CD8-positive, alpha-beta memory T cell (primary cell): ENCODE results near the gene KSR1. TPM values are rescaled to one million over a fixed set of nuclear protein-coding genes. Genes with fewer than 3 reads are reported as not detected.
"Not testable (repeated sequence)": the region's sequence is repeated elsewhere in the genome, so short reads cannot be mapped to it uniquely, and the experiment has no call there.

Experiments used
- CTCF ChIA-PET: fragments of 350-600 bp; sonication (Branson Sonifier 250); formaldehyde crosslinking; loops from one replicate; lab custom pipeline; 2021; ENCODE audit warnings: antibody characterized with exemption; lab: Charles Lee
- POLR2A ChIA-PET: fragments of 350-600 bp; sonication (Branson Sonifier 250); formaldehyde crosslinking; loops from one replicate; lab custom pipeline; 2021; ENCODE audit warnings: antibody characterized with exemption; lab: Charles Lee
- DNase-seq, 5 donors: peaks; one replicate each; pipeline versions ENCODE4 v3.0.0 to v3.0.0-alpha.2; 2020 to 2022; ENCODE audit warnings: mixed read lengths in 1 of 5
- H3K27ac ChIP-seq: one replicate; pipeline ENCODE4 v1.7.0; 2013; ENCODE audit warnings: low read depth, mild to moderate bottlenecking, low read length, moderate library complexity
- H3K27me3 ChIP-seq: 2 replicates; pipeline ENCODE4 v1.7.0; 2013; ENCODE audit warnings: low read length, mild to moderate bottlenecking; ENCODE audit not compliant: insufficient read depth, poor library complexity, severe bottlenecking
- H3K36me3 ChIP-seq: 2 replicates; pipeline ENCODE4 v1.7.0; 2013; ENCODE audit warnings: mild to moderate bottlenecking, low read length, moderate library complexity; ENCODE audit not compliant: insufficient read depth
- H3K4me1 ChIP-seq: 2 replicates; pipeline ENCODE4 v1.7.0; 2013; ENCODE audit warnings: mild to moderate bottlenecking, low read length, moderate library complexity; ENCODE audit not compliant: insufficient read depth
- H3K4me3 ChIP-seq: 2 replicates; pipeline ENCODE4 v1.7.0; 2013; ENCODE audit warnings: mild to moderate bottlenecking, low read length
- H3K9me3 ChIP-seq: 2 replicates; pipeline ENCODE4 v1.7.0; 2013; ENCODE audit warnings: mild to moderate bottlenecking, low read length
- H3K27ac Mint-ChIP-seq, 8 donors: one replicate each; pipeline ENCODE4 v1.8.0; 2020 to 2021; ENCODE audit warnings: mixed read lengths in 8 of 8, mild to moderate bottlenecking in 6 of 8, inconsistent platforms in 3 of 8, moderate library complexity in 3 of 8
- H3K27me3 Mint-ChIP-seq, 2 donors: one replicate each; pipeline ENCODE4 v1.8.0; 2020 to 2021; ENCODE audit warnings: mixed read lengths in 2 of 2, mild to moderate bottlenecking in 1 of 2, moderate library complexity in 1 of 2
- H3K36me3 Mint-ChIP-seq, 3 donors: one replicate each; pipeline ENCODE4 v1.8.0; 2020 to 2021; ENCODE audit warnings: mixed read lengths in 3 of 3, inconsistent platforms in 1 of 3, mild to moderate bottlenecking in 1 of 3
- H3K4me1 Mint-ChIP-seq, 3 donors: one replicate each; pipeline ENCODE4 v1.8.0; 2020 to 2021; ENCODE audit warnings: mixed read lengths in 3 of 3, inconsistent platforms in 1 of 3, mild to moderate bottlenecking in 1 of 3
- H3K4me3 Mint-ChIP-seq, 7 donors: one replicate each; pipeline ENCODE4 v1.8.0; 2020 to 2021; ENCODE audit warnings: mixed read lengths in 7 of 7, mild to moderate bottlenecking in 6 of 7, moderate library complexity in 4 of 7, inconsistent platforms in 2 of 7
- H3K9me3 Mint-ChIP-seq, 5 donors: one replicate each; pipeline ENCODE4 v1.8.0; 2020 to 2022; ENCODE audit warnings: mixed read lengths in 5 of 5, mild to moderate bottlenecking in 3 of 5, moderate library complexity in 2 of 5, inconsistent platforms in 1 of 5
- polyA plus RNA-seq: library from polyadenylated mRNA; unstranded; fragments of 300-500 nt; fragmentation: Illumina TruSeq; gene quantifications from one replicate; pipeline ENCODE4 v1.2.3, GENCODE V29; 2021
- total RNA-seq, 2 experiments: library from RNA; stranded (reverse); gene quantifications; one replicate each; pipeline ENCODE4 v1.2.3, GENCODE V29; 2021

KSR1 gene
- total and polyA plus RNA-seq, 3 experiments from 2014 or later = 2.9 to 26.9 (median 26.3) TPM

DNA sequence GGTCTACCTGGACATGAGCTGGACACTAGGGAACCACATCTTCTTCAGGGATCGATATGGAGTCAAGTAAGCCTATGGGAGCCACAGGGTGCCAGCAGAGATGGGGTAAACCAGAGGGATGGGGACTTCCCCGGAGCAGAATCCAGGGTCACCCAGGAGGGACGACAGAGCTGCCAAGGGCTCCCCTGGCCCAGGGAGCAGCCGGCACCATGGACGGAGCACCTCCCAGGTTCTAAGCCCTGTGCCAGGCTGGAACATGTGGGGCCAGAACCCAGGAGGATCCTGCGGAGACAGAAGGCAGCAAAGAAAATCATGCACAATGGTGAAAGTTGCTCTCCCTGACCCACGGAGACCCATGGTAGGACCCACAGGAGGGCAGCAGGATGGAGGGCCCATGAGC, 33.6 kb upstream of the KSR1 start:
- Mint-ChIP-seq H3K36me3 (no peaks in the 10 kb centered on the region), H3K4me3 (no peak overlapping the region), H3K9me3 (no peaks in the 10 kb centered on the region), H3K27me3 (no peaks in the 10 kb centered on the region), H3K4me1 (no peaks in the 10 kb centered on the region), H3K27ac (no peak overlapping the region)
- ChIA-PET CTCF (no interaction called here), POLR2A (no interaction called here)
- Histone ChIP-seq H3K27ac (no peak overlapping the region), H3K27me3 (no peaks in the 10 kb centered on the region), H3K4me3 (no peak overlapping the region), H3K9me3 (no peaks in the 10 kb centered on the region), H3K36me3 (no peaks in the 10 kb centered on the region), H3K4me1 (no peaks in the 10 kb centered on the region)
- no peak for DNase-seq

DNA sequence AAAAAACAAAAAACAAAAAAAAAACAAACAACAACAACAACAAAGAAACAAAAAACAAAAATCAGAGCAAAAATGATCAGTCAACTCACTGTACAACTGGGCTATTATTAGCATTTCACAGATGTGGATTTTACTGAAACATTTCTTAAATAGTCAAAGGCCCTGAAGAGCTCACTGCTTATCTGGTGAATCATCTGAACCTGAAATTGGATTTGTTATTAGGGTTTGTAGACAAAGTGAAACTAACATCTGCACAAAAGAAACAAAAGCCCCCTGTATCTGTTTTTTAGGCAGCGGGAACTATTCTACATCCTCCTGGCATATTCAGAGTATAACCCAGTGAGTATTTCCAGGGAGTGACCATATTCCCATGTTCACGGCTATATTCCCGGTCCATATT, 32.6 kb upstream of the KSR1 start:
- no peaks in the 10 kb centered on the region for H3K27me3 ChIP-seq
- H3K4me3 ChIP-seq = no peak overlapping the region
- POLR2A ChIA-PET = interaction anchor here (0.7 kb wide), 1 partner anchor 61 kb away, joined by 4 read pairs; no protein-coding TSS in a partner anchor
- DNase-seq = no peak
- Mint-ChIP-seq H3K4me1 (no peaks in the 10 kb centered on the region), H3K4me3 (no peak overlapping the region), H3K36me3 (no peaks in the 10 kb centered on the region), H3K9me3 (peaks cover 0 to 2% (median 0%) of the 10 kb centered on the region in 5 donors), H3K27me3 (no peaks in the 10 kb centered on the region), H3K27ac (peak overlapping the region in 1 of 8 donors; percentile 38)
- no peaks in the 10 kb centered on the region for H3K4me1 ChIP-seq
- CTCF ChIA-PET = no interaction called here
- H3K36me3 ChIP-seq = no peaks in the 10 kb centered on the region
- no peak overlapping the region for H3K27ac ChIP-seq
- H3K9me3 ChIP-seq = no peaks in the 10 kb centered on the region

DNA sequence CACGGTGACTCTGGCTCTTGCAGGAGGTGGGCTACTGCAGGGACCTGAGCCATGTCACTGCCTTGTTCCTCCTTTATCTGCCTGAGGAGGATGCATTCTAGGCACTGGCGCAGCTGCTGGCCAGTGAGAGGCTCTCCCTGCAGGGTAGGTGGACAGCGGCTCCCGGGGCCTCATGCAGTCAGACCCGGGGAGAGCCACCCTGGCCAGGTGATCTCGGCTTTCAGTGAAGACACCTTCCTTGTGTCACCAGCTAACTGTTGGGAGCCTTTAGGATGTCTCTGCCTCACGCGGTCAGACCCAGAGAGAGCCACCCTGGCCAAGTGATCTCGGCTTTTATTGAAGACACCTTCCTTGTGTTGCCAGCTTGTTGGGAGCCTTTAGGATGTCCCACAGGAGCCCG, 31.7 kb upstream of the KSR1 start:
- Mint-ChIP-seq H3K9me3 (peaks cover 0 to 2% (median 0%) of the 10 kb centered on the region in 5 donors), H3K27me3 (peaks cover 0 to 3% of the 10 kb centered on the region in 2 donors), H3K36me3 (no peaks in the 10 kb centered on the region), H3K27ac (no peak overlapping the region), H3K4me1 (no peaks in the 10 kb centered on the region), H3K4me3 (no peak overlapping the region)
- DNase-seq = no peak
- ChIA-PET CTCF (no interaction called here), POLR2A (no interaction called here)
- no peaks in the 10 kb centered on the region for H3K27me3 ChIP-seq
- H3K4me3 ChIP-seq = no peak overlapping the region
- no peaks in the 10 kb centered on the region for H3K4me1 ChIP-seq
- H3K9me3 ChIP-seq = no peaks in the 10 kb centered on the region
- H3K36me3 ChIP-seq = no peaks in the 10 kb centered on the region
- H3K27ac ChIP-seq = no peak overlapping the region

DNA sequence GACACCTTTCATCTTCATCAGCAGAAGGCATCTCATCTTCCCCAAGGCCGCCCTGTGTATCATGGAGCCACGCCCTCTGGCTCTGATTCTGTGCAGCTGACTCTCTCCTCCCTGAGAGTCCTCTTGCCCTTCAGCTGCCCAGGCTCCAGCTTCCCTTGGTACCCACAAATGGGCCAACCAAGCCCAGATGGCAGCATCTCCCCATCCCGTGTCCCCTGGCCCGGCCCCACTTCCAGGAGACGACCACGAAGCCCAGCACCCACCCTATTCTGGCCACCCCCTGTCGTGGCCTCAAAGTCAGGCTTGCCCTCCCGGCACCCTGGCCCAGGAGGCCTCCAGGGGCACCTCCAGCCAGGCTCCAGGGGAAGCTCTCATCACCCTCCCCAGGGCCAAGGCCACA, 31.3 kb upstream of the KSR1 start:
- Histone ChIP-seq H3K9me3 (no peaks in the 10 kb centered on the region), H3K27me3 (no peaks in the 10 kb centered on the region), H3K4me1 (no peaks in the 10 kb centered on the region), H3K36me3 (no peaks in the 10 kb centered on the region), H3K4me3 (no peak overlapping the region), H3K27ac (no peak overlapping the region)
- ChIA-PET CTCF (no interaction called here), POLR2A (no interaction called here)
- Mint-ChIP-seq H3K4me3 (no peak overlapping the region), H3K9me3 (peaks cover 0 to 2% (median 0%) of the 10 kb centered on the region in 5 donors), H3K27ac (no peak overlapping the region), H3K4me1 (no peaks in the 10 kb centered on the region), H3K36me3 (no peaks in the 10 kb centered on the region), H3K27me3 (peaks cover 0 to 3% of the 10 kb centered on the region in 2 donors)
- no peak for DNase-seq

DNA sequence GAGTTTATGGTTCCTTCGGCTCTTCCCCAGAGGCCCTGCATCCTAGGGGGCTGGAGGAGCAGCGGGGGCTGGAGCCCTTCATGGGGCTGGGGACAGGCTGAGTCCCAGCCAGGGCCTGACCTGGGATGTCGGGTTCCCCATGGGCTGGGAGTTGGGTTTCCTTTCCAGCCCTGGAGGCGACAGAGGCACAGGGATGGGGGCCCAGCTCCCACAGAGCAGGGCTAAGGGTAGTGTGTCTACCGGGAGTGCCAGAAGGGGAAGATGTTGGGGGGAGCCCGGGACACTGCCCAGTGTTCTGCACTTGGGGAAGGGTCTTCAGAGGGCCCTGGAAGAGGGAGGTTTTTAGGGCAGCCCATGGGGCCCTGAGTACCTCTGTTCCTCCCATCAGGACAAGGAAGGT, 30.7 kb upstream of the KSR1 start:
- DNase-seq, H3K36me3 ChIP-seq, H3K27me3 Mint-ChIP-seq, H3K27ac ChIP-seq, H3K27me3 ChIP-seq, POLR2A ChIA-PET, H3K9me3 Mint-ChIP-seq, H3K4me1 Mint-ChIP-seq, H3K36me3 Mint-ChIP-seq, H3K9me3 ChIP-seq, H3K4me3 Mint-ChIP-seq, H3K4me1 ChIP-seq, CTCF ChIA-PET, H3K4me3 ChIP-seq, H3K27ac Mint-ChIP-seq: not testable (repeated sequence)

DNA sequence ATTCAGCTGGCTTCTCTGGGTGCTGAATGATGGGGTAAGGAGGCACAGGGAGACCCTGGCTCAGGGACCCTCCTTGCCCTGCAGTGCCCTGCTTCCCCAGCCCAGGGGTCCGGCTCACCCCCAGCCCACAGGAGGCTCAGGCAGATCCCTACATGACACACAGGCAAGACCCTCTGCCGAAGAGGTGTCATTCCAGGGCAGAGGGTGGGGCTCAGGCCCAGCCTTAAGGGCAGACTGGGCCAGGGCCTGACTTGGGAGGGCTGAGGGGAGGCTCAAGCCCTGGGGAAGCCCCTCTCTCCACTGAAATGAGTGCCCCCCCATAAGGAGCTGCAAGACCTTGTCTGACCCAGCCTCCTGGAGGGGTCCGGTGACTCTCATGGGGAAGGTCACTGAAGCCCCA, 30.3 kb upstream of the KSR1 start:
- CTCF ChIA-PET = no interaction called here
- DNase-seq = no peak
- Mint-ChIP-seq H3K27ac (no peak overlapping the region), H3K4me3 (no peak overlapping the region), H3K36me3 (no peaks in the 10 kb centered on the region), H3K27me3 (peaks cover 0 to 3% of the 10 kb centered on the region in 2 donors), H3K9me3 (peaks cover 0 to 2% (median 0%) of the 10 kb centered on the region in 5 donors), H3K4me1 (no peaks in the 10 kb centered on the region)
- H3K9me3 ChIP-seq = no peaks in the 10 kb centered on the region
- no peak overlapping the region for H3K27ac ChIP-seq
- no peaks in the 10 kb centered on the region for H3K4me1 ChIP-seq
- H3K27me3 ChIP-seq = no peaks in the 10 kb centered on the region
- H3K4me3 ChIP-seq = no peak overlapping the region
- H3K36me3 ChIP-seq = no peaks in the 10 kb centered on the region
- POLR2A ChIA-PET = no interaction called here

DNA sequence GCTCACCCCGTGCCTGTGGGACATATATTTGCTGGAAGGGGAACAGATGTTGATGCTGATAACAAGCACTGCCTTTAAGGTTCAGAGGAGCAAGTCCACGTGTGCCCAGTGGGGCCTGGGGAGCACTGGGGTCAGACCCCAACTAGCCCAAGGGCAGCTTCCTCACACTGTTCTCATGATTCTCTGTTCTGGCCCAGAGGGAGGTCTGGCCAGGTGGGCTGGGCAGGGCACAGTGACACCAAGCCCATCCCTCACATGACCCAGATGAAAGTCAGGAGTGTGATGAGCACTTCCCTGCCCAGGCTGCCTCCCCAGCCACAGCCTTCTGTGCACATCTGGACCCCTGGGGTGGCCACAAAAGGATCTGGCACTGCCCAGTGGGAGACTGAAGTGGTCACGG, 29.8 kb upstream of the KSR1 start:
- H3K27me3 ChIP-seq, DNase-seq, H3K36me3 Mint-ChIP-seq, H3K4me1 ChIP-seq, H3K27ac ChIP-seq, H3K4me3 Mint-ChIP-seq, POLR2A ChIA-PET, H3K36me3 ChIP-seq, H3K27me3 Mint-ChIP-seq, H3K9me3 ChIP-seq, H3K4me1 Mint-ChIP-seq, H3K9me3 Mint-ChIP-seq, H3K4me3 ChIP-seq, H3K27ac Mint-ChIP-seq: not testable (repeated sequence)
- CTCF ChIA-PET = interaction anchor here (0.6 kb wide), 1 partner anchor 20 kb away, joined by 3 read pairs; no protein-coding TSS in a partner anchor

DNA sequence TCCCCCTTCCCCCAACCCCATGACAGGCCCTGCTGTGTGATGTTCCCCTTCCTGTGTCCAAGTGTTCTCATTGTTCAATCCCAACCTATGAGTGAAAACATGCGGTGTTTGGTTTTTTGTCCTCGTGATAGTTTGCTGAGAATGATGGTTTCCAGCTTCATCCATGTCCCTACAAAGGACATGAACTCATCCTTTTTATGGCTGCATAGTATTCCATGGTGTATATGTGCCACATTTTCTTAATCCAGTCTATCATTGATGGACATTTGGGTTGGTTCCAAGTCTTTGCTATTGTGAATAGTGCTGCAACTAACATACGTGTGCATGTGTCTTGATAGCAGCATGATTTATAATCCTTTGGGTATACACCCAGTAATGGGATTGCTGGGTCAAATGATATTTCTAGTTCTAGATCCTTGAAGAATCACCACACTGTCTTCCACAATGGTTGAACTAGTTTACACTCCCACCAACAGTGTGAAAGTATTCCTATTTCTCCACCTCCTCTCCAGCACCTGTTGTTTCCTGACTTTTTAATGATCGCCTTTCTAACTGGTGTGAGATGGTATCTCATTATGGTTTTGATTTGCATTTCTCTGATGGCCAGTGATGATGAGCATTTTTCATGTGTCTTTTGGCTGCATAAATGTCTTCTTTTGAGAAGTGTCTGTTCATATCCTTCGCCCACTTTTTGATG, 28.9 kb upstream of the KSR1 start:
- H3K36me3 ChIP-seq, H3K4me3 Mint-ChIP-seq, POLR2A ChIA-PET, DNase-seq, H3K27me3 Mint-ChIP-seq, H3K27me3 ChIP-seq, CTCF ChIA-PET, H3K27ac Mint-ChIP-seq, H3K4me3 ChIP-seq, H3K4me1 ChIP-seq, H3K9me3 ChIP-seq, H3K4me1 Mint-ChIP-seq, H3K9me3 Mint-ChIP-seq, H3K27ac ChIP-seq, H3K36me3 Mint-ChIP-seq: not testable (repeated sequence)
